ENCODE data around the gene RPL35A.
"Not testable (repeated sequence)": the region's sequence is repeated elsewhere in the genome, so short reads cannot be mapped to it uniquely, and the experiment has no call there.

The RPL35A gene

DNA sequence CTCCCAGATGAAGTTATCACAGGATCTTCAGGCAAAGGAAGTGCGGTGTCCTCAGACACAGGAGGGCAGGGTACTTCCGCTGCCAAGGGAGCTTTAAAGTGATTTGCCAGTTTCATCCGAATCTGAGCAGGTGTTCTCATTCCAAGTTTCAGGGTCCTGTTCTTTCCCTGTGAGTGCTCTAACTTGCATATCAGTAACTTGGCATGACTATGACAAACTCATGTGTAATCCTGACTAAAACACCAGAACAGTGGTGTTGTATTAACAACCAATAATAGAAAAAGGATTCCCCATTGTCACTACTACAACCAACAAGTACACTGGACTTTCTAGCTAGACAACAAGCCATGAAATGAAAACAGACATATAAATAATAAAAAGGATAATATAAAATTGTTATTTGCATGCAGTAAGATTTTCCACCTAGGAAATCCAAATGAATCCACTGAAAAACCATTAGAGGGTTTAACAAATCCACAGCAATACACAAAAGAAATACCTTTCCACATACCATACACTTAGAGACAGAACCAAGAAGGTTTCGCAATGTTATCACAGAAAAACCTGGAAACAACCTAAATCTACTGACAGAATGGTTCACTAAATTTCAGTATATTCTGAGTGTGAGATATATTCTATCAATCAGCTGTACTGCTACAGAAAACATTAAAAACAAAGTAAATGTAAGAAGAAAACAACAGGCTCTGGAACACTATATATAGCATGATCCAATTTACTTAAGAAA is 40.9 kb upstream of the RPL35A start:
- TF ChIP-seq, protein P1, sequence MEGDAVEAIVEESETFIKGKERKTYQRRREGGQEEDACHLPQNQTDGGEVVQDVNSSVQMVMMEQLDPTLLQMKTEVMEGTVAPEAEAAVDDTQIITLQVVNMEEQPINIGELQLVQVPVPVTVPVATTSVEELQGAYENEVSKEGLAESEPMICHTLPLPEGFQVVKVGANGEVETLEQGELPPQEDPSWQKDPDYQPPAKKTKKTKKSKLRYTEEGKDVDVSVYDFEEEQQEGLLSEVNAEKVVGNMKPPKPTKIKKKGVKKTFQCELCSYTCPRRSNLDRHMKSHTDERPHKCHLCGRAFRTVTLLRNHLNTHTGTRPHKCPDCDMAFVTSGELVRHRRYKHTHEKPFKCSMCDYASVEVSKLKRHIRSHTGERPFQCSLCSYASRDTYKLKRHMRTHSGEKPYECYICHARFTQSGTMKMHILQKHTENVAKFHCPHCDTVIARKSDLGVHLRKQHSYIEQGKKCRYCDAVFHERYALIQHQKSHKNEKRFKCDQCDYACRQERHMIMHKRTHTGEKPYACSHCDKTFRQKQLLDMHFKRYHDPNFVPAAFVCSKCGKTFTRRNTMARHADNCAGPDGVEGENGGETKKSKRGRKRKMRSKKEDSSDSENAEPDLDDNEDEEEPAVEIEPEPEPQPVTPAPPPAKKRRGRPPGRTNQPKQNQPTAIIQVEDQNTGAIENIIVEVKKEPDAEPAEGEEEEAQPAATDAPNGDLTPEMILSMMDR (IDR thresholded peaks at IDR 0.05; ENCODE audit: low read depth, low read length), result no peak
- no peak overlapping the region for H3K4me3 ChIP-seq (replicated peaks in 1 of 2; ENCODE audit: low read depth in 2 of 2, low read length in 2 of 2)
- no peak for DNase-seq (ENCODE audit: low read depth in 2 of 2)

DNA sequence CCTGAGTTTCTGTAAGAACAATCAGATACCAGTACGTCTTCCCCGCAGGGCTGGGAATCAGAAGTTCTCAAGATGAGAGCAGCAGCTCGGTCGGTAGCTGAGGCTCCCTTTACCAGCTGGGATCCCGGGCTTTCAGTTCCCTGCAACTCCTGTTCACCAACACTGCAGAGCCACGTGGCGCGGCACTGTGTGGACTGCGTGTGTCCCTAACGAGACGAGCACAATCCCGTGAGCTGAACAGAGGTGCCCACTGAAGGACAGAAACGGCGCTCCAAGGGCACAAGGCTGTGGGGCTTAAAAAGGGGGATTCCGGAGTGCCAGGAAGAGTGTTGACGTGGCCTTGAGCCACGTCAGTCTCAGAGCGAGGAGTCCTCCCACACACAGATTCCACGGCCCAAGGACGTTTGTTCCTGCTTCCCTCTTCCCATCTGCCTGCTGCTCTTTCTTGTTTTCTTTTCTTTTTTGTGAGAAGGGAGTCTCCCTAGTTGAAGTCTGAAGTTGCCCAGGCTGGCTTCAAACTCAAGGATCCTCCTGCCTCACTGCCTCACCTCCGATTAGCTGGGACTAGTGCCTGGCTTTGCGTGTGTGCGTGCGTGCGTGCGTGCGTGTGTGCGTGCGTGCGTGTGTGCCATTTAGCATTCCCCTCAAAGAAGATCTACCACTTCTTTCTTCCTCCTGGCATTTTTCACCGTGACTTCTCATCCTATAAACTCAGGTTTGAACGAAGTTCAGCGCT is 37.1 kb upstream of the RPL35A start:
- DNase-seq (ENCODE audit: low read depth in 2 of 2), result peak; percentile 17 to 27
- TF ChIP-seq, protein P1 (IDR thresholded peaks at IDR 0.05; ENCODE audit: low read depth, low read length), result no peak
- no peak overlapping the region for H3K4me3 ChIP-seq (replicated peaks in 1 of 2; ENCODE audit: low read depth in 2 of 2, low read length in 2 of 2)

GRCh38 chr3:197913641-197914380 is 36.2 kb upstream of the RPL35A start:
- TF ChIP-seq, protein P1 (IDR thresholded peaks at IDR 0.05; ENCODE audit: low read depth, low read length), result no peak
- H3K4me3 ChIP-seq (replicated peaks in 1 of 2; ENCODE audit: low read depth in 2 of 2, low read length in 2 of 2), result no peak overlapping the region
- no peak for DNase-seq (ENCODE audit: low read depth in 2 of 2)

DNA sequence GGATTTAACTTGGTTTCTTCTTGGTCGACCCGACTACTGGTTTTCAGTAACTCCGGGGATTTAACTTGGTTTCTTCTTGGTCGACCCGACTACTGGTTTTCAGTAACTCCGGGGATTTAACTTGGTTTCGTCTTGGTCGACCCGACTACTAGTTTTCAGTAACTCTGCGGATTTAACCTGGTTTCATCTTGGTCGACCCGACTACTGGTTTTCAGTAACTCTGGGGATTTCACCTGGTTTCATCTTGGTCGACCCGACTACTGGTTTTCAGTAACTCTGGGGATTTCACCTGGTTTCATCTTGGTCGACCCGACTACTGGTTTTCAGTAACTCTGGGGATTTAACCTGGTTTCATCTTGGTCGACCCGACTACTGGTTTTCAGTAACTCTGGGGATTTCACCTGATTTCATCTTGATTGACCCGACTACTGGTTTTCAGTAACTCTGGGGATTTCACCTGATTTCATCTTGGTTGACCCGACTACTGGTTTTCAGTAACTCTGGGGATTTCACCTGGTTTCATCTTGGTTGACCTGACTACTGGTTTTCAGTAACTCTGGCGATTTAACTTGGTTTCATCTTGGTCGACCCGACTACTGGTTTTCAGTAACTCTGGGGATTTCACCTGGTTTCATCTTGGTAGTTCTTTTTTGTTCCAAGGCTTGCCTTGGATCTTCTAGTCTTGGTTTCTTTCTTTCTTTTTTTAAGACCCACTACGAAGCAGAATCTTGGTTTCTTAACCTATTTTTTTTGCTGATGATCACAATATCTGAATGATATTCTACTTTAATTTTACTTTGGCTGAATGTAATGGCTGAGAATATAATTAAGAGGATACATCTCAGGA is 28.3 kb upstream of the RPL35A start:
- DNase-seq (ENCODE audit: low read depth in 2 of 2); H3K4me3 ChIP-seq (replicated peaks in 1 of 2; ENCODE audit: low read depth in 2 of 2, low read length in 2 of 2): not testable (repeated sequence)

GRCh38 chr3:197926418-197926817 is 23.6 kb upstream of the RPL35A start:
- TF ChIP-seq, protein P1 (IDR thresholded peaks at IDR 0.05; ENCODE audit: low read depth, low read length), result peak; percentile 9

GRCh38 chr3:197927578-197927977 is 22.4 kb upstream of the RPL35A start:
- not testable (repeated sequence) for DNase-seq (ENCODE audit: low read depth in 2 of 2); H3K4me3 ChIP-seq (replicated peaks in 1 of 2; ENCODE audit: low read depth in 2 of 2, low read length in 2 of 2)

More at GRCh38 chr3:197926418-197926817, 23.6 kb upstream of the RPL35A start:
- DNase-seq (ENCODE audit: low read depth in 2 of 2), result no peak
- H3K4me3 ChIP-seq (replicated peaks in 1 of 2; ENCODE audit: low read depth in 2 of 2, low read length in 2 of 2), result no peak overlapping the region

- no peak overlapping the region for H3K4me3 ChIP-seq (replicated peaks in 1 of 2; ENCODE audit: low read depth in 2 of 2, low read length in 2 of 2)
- TF ChIP-seq, protein P1 (IDR thresholded peaks at IDR 0.05; ENCODE audit: low read depth, low read length), result no peak
- DNase-seq (ENCODE audit: low read depth in 2 of 2), result no peak
Measured at GRCh38 chr3:197936819-197937384, 13.1 kb upstream of the RPL35A start.

Data from cardiac fibroblast (primary cell).